T47D (cell line): Measurements from ENCODE around the gene TEX261.

Experiments
- DNase-seq, 2 experiments: peaks; one replicate each; pipeline versions ENCODE4 v3.0.0 to v3.0.0-alpha.2; 2011 to 2012; ENCODE audit warnings: low read depth in 1 of 2, low spot score in 1 of 2
- JUND ChIP-seq: IDR thresholded peaks from 2 replicates; pipeline ENCODE4 v1.6.1; 2012; ENCODE audit warnings: low read depth
- in situ Hi-C: cut with HindIII; loops from 2 replicates; pipeline ENCODE4 v1.10.0; 2016; ENCODE audit warnings: low sequenced_read_pairs, low pct_unique_long_range_greater_than_20kb

The TEX261 gene

GRCh38 chr2:70992945-70993853 lies 1.5 kb downstream of the TEX261 start:
- in situ Hi-C loops, result no loop called here
- no peak for DNase-seq
- TF ChIP-seq JUND, result no peak

DNA sequence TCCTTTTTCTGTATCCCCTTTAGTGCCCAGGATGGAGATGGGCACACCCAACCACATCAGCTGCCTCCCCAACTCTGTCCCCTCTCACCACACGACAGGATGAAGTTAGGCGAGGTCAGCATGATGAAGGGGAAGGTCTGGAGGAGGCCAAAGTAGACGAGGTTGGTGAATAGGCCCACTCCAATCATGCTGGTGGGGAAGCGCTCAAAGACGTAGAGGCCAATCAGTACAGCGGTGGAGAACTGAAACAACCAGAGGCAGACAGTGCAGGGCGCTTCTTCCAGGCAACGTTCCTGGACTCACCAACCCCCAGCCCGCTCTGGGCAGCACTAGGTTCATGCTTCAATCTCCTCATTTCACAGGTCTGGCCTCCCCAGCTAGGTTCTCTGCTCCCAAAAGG lies 2.9 kb downstream of the TEX261 start:
- no peak for TF ChIP-seq JUND
- in situ Hi-C loops, result no loop called here

DNA sequence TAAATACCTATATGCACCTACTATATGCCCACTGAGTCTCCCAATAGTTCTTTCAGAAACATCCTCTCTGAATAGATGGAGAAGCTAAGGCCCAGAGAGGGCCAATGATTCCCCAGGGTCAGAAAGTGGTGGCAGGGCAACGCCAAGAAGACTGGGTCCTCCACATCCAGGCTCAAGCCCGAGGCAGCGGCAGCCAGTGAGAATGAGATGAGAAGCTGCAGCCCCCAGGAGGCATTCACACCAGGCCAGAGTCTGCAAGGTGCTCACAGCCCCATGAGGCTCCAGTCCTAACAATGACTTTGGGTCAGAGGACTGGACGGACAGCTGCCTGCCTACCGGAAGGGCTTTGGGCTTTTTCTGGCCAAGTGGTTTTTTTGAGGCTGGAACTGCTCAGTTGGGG lies 3.5 kb downstream of the TEX261 start:
- TF ChIP-seq JUND, result no peak
- DNase-seq, result no peak
- in situ Hi-C loops, result no loop called here

More for the DNA sequence above, 2.9 kb downstream of the TEX261 start:
- DNase-seq, result no peak

DNA sequence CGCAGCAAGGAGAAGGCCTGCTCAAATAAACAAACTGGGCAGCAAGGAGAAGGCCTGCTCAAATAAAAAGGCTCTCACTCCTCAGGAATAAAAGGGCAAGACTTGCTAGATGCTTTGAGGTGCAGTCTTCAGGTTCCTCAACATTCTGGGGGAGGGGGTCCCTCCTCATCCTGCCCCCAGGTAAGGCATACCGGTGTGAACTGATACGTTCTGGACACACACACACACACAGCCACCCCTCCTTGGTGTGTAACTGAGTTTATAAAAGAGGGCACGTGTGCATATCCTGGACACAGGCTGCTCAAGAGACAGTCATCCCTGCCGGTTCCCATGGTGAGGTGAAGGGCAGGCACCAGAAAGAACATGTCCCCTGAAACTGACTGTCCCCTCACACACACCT lies 4.5 kb downstream of the TEX261 start:
- in situ Hi-C loops, result no loop called here
- no peak for DNase-seq
- no peak for TF ChIP-seq JUND

- in situ Hi-C loops, result no loop called here
- no peak for DNase-seq
- no peak for TF ChIP-seq JUND
These were observed 5.7 kb downstream of the TEX261 start for GRCh38 chr2:70988726-70989648.

DNA sequence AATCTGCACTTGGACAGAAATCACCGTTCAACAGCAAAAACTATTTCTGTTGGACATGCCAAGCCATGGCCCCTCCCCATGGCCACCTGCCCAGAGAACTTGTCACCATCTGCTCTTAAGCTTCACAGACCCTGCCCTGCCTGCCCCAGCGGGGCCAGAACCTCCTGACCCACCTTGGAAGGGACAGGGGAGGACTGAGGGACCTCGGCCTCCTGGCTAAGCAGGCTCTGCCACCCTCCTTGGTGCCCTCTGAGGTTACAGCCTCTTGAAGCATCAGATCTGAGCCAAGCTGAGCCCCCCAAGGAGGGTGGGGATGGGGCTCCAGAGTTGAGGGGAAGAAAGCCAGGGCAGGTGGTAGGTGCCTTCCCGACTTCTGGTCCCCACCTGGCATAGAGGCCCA lies 6.5 kb downstream of the TEX261 start:
- DNase-seq, result no peak
- no peak for TF ChIP-seq JUND
- in situ Hi-C loops, result no loop called here

- DNase-seq, result no peak
- in situ Hi-C loops, result no loop called here
- no peak for TF ChIP-seq JUND
These were observed 7.3 kb downstream of the TEX261 start for GRCh38 chr2:70987386-70987785.

- no peak for TF ChIP-seq JUND
- in situ Hi-C loops, result no loop called here
- DNase-seq, result no peak
These were observed 8.0 kb downstream of the TEX261 start for GRCh38 chr2:70986499-70987189.

DNA sequence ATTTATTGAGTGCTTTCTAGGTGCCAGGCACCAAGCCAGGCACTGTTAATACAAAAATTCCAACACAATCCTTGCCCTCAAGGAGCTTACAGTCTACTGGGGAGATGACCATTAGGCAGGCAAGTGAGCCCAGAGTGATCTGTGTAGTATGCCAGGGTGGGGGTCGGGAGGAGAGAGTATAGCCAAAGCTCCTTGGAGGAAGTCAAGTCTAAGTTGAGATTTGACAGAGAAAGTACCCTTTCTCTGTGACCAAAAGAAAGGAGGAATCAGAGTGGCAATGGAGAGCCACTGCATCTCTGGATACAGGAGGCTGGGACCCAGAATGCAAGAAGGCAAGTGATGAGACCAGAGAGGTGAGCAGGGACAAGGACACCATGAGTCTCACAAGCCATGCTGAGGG lies 8.7 kb downstream of the TEX261 start:
- no peak for DNase-seq
- TF ChIP-seq JUND, result no peak
- in situ Hi-C loops, result no loop called here

- TF ChIP-seq JUND, result no peak
- no peak for DNase-seq
- in situ Hi-C loops, result no loop called here
These were observed 9.4 kb downstream of the TEX261 start for GRCh38 chr2:70985283-70985688.

GRCh38 chr2:70984576-70985282 lies 9.9 kb downstream of the TEX261 start:
- in situ Hi-C loops, result no loop called here
- DNase-seq, result peak in 1 of 2 experiments; percentile 6
- TF ChIP-seq JUND, result no peak

GRCh38 chr2:70984228-70984575 lies 10.5 kb downstream of the TEX261 start:
- in situ Hi-C loops, result no loop called here
- no peak for DNase-seq
- TF ChIP-seq JUND, result no peak
